ENCODE data around the gene PPP2R3C.
"Not testable (repeated sequence)": the region's sequence is repeated elsewhere in the genome, so short reads cannot be mapped to it uniquely, and the experiment has no call there.

PPP2R3C gene

GRCh38 chr14:35154016-35154415 lies 32.2 kb upstream of the PPP2R3C start:
- no peak overlapping the region for H3K4me3 ChIP-seq (ENCODE audit: low read length)
- H4K20me1 ChIP-seq (ENCODE audit: control insufficient read depth, insufficient read depth, low read depth, low read length) = 0 out of 2 replicates have a peak, but pooled peaks cover 4% of the 10 kb centered on the region
- 0 out of 2 replicates have a peak, but pooled peaks cover 3% of the 10 kb centered on the region for H3F3A ChIP-seq (ENCODE audit: control insufficient read depth, insufficient read depth)
- peaks cover 9% of the 10 kb centered on the region for H3K4me1 ChIP-seq (ENCODE audit: control insufficient read depth, low read length)
- H3K27ac ChIP-seq (ENCODE audit: low read depth, low read length) = no peak overlapping the region
- H3K9me3 ChIP-seq (ENCODE audit: control insufficient read depth, insufficient read depth, low read length) = no peaks in the 10 kb centered on the region
- no peak overlapping the region for H3K4me2 ChIP-seq (ENCODE audit: low read length)
- H3K36me3 ChIP-seq (ENCODE audit: control insufficient read depth, low read length) = peaks cover 10% of the 10 kb centered on the region
- no peaks in the 10 kb centered on the region for H3K9me2 ChIP-seq (replicated peaks; ENCODE audit: control insufficient read depth, low read length)
- H3K79me2 ChIP-seq (ENCODE audit: control insufficient read depth, low read length) = peaks cover 7% of the 10 kb centered on the region; the same call in 1 of the 2 replicates
- no peaks in the 10 kb centered on the region for H3K27me3 ChIP-seq (ENCODE audit: control insufficient read depth, low read length)
- TF ChIP-seq EZH2phosphoT487 (IDR thresholded peaks at IDR 0.05; ENCODE audit: borderline replicate concordance, low read length) (no peak), CTCF (IDR thresholded peaks at IDR 0.05; ENCODE audit: low read depth, low read length, poor library complexity, severe bottlenecking) (no peak)

- not testable (repeated sequence) for H3K36me3 ChIP-seq (ENCODE audit: control insufficient read depth, low read length); H3K4me2 ChIP-seq (ENCODE audit: low read length); H3F3A ChIP-seq (ENCODE audit: control insufficient read depth, insufficient read depth); H3K4me1 ChIP-seq (ENCODE audit: control insufficient read depth, low read length); H3K27ac ChIP-seq (ENCODE audit: low read depth, low read length); H3K4me3 ChIP-seq (ENCODE audit: low read length); H3K9me3 ChIP-seq (ENCODE audit: control insufficient read depth, insufficient read depth, low read length); H3K27me3 ChIP-seq (ENCODE audit: control insufficient read depth, low read length); H3K9me2 ChIP-seq (replicated peaks; ENCODE audit: control insufficient read depth, low read length); H4K20me1 ChIP-seq (ENCODE audit: control insufficient read depth, insufficient read depth, low read depth, low read length)
- peaks cover 12% of the 10 kb centered on the region for H3K79me2 ChIP-seq (ENCODE audit: control insufficient read depth, low read length)
Measured at GRCh38 chr14:35152531-35152930, 30.7 kb upstream of the PPP2R3C start.

- Histone ChIP-seq H3K9me3 (ENCODE audit: control insufficient read depth, insufficient read depth, low read length) (no peaks in the 10 kb centered on the region), H3K27me3 (ENCODE audit: control insufficient read depth, low read length) (no peaks in the 10 kb centered on the region), H3K36me3 (ENCODE audit: control insufficient read depth, low read length) (peaks cover 5% of the 10 kb centered on the region; the same call in 1 of the 2 replicates), H3K4me3 (ENCODE audit: low read length) (no peak overlapping the region), H4K20me1 (ENCODE audit: control insufficient read depth, insufficient read depth, low read depth, low read length) (0 out of 2 replicates have a peak, but pooled peaks cover 4% of the 10 kb centered on the region), H3K9me2 (replicated peaks; ENCODE audit: control insufficient read depth, low read length) (no peaks in the 10 kb centered on the region), H3F3A (ENCODE audit: control insufficient read depth, insufficient read depth) (0 out of 2 replicates have a peak, but pooled peaks cover 3% of the 10 kb centered on the region), H3K27ac (ENCODE audit: low read depth, low read length) (no peak overlapping the region), H3K4me2 (ENCODE audit: low read length) (no peak overlapping the region), H3K79me2 (ENCODE audit: control insufficient read depth, low read length) (peaks cover 5% of the 10 kb centered on the region), H3K4me1 (ENCODE audit: control insufficient read depth, low read length) (no peaks in the 10 kb centered on the region)
- no peak for TF ChIP-seq CTCF (IDR thresholded peaks at IDR 0.05; ENCODE audit: low read depth, low read length, poor library complexity, severe bottlenecking)
- no peak for TF ChIP-seq EZH2phosphoT487 (IDR thresholded peaks at IDR 0.05; ENCODE audit: borderline replicate concordance, low read length)
Measured at GRCh38 chr14:35149239-35149638, 27.4 kb upstream of the PPP2R3C start.

GRCh38 chr14:35147711-35148110 lies 25.9 kb upstream of the PPP2R3C start:
- no peaks in the 10 kb centered on the region for H3K4me1 ChIP-seq (ENCODE audit: control insufficient read depth, low read length)
- no peaks in the 10 kb centered on the region for H3K9me2 ChIP-seq (replicated peaks; ENCODE audit: control insufficient read depth, low read length)

More at GRCh38 chr14:35147711-35148110, 25.9 kb upstream of the PPP2R3C start:
- no peaks in the 10 kb centered on the region for H3K9me3 ChIP-seq (ENCODE audit: control insufficient read depth, insufficient read depth, low read length)
- no peak overlapping the region for H3K27ac ChIP-seq (ENCODE audit: low read depth, low read length)
- H3K27me3 ChIP-seq (ENCODE audit: control insufficient read depth, low read length) = no peaks in the 10 kb centered on the region
- no peak overlapping the region for H3K4me3 ChIP-seq (ENCODE audit: low read length)
- peaks cover 5% of the 10 kb centered on the region for H3K79me2 ChIP-seq (ENCODE audit: control insufficient read depth, low read length)
- no peaks in the 10 kb centered on the region for H3F3A ChIP-seq (ENCODE audit: control insufficient read depth, insufficient read depth)
- peaks cover 8% of the 10 kb centered on the region; the same call in 1 of the 2 replicates for H3K36me3 ChIP-seq (ENCODE audit: control insufficient read depth, low read length)
- 0 out of 2 replicates have a peak, but pooled peaks cover 4% of the 10 kb centered on the region for H4K20me1 ChIP-seq (ENCODE audit: control insufficient read depth, insufficient read depth, low read depth, low read length)
- H3K4me2 ChIP-seq (ENCODE audit: low read length) = no peak overlapping the region
- no peak for TF ChIP-seq CTCF (IDR thresholded peaks at IDR 0.05; ENCODE audit: low read depth, low read length, poor library complexity, severe bottlenecking)
- no peak for TF ChIP-seq EZH2phosphoT487 (IDR thresholded peaks at IDR 0.05; ENCODE audit: borderline replicate concordance, low read length)

Data from DOHH2 (cell line).